Prostate gland (tissue), 2 donors: ENCODE results near the gene STUB1. TPM values are rescaled to one million over a fixed set of nuclear protein-coding genes. Genes with fewer than 3 reads are reported as not detected.

Experiments used
- DNase-seq: peaks from one replicate; pipeline ENCODE4 v3.0.0-alpha.2; 2019; ENCODE audit warnings: low spot score
- H3K27ac ChIP-seq, 2 donors: fragments of 200-600 bp; sonication (generic); 2 replicates each; pipeline ENCODE4 v1.5.1; 2017 to 2019
- H3K27me3 ChIP-seq: fragments of 200-600 bp; sonication (generic); replicated peaks from 2 replicates; pipeline ENCODE4 v1.5.1; 2019; ENCODE audit not compliant: insufficient read depth
- H3K36me3 ChIP-seq, 2 donors: fragments of 200-600 bp; sonication (generic); 1 replicate in 1 of 2; 2 replicates in 1 of 2; pipeline versions ENCODE4 v1.5.1 to v1.8.1; 2017 to 2019
- H3K4me1 ChIP-seq: fragments of 200-600 bp; sonication (generic); replicated peaks from 2 replicates; pipeline ENCODE4 v1.5.1; 2019
- H3K4me3 ChIP-seq, 2 donors: fragments of 200-600 bp; sonication (generic); 2 replicates each; pipeline ENCODE4 v1.5.1; 2017 to 2019
- H3K9me3 ChIP-seq: fragments of 200-600 bp; sonication (generic); 2 replicates; pipeline ENCODE4 v1.5.1; 2017
- CTCF ChIP-seq, 4 experiments: fragments of 200-600 bp in 2 of 4; fragments of 450-650 bp in 2 of 4; sonication (generic) in 2 of 4; IDR thresholded peaks; 1 replicate in 3 of 4; 2 replicates in 1 of 4; pipeline ENCODE4 v1.5.1; 2016 to 2019; ENCODE audit warnings: antibody characterized with exemption in 4 of 4, mild to moderate bottlenecking in 2 of 4, moderate library complexity in 2 of 4
- POLR2A ChIP-seq: fragments of 450-650 bp; IDR thresholded peaks from one replicate; pipeline ENCODE4 v1.6.1; 2016; ENCODE audit warnings: antibody characterized with exemption, mild to moderate bottlenecking
- POLR2AphosphoS5 ChIP-seq: sonication (generic); formaldehyde crosslinking; IDR thresholded peaks from one replicate; pipeline ENCODE4 v1.6.1; 2017; ENCODE audit warnings: antibody characterized with exemption
- WGBS: methylation state at CpG from one replicate; pipeline ENCODE4 v1.1.5; 2018; 5-methylcytosine and 5-hydroxymethylcytosine counted together
- intact Hi-C: fragments of 100-400 bp; cut with DNase I; formaldehyde crosslinking; loops from one replicate; pipeline ENCODE4 v1.14.2; 2022
- total RNA-seq, 2 donors: library from RNA; depleted of rRNA; stranded (reverse); fragments of >200 nt; gene quantifications; one replicate each; pipeline ENCODE4 v1.1.0, GENCODE V29; 2016

Gene STUB1
- total RNA-seq, 2 donors from 2014 or later, result 173 to 255 TPM

GRCh38 chr16:668519-669171 is 11.6 kb upstream of the STUB1 start:
- DNase-seq, result no peak
- 7% methylated on average over 30 of the region's 50 CpGs for WGBS
- TF ChIP-seq CTCF (IDR thresholded peaks at IDR 0.05) (no peak), POLR2A (no peak), POLR2AphosphoS5 (no peak)
- Histone ChIP-seq H3K27ac (peak overlapping the region; percentile 84 to 86), H3K27me3 (no peaks in the 10 kb centered on the region), H3K36me3 (peaks cover 17 to 37% of the 10 kb centered on the region in 2 donors), H3K4me1 (peaks cover 7% of the 10 kb centered on the region), H3K4me3 (peak overlapping the region; percentile 73 to 99), H3K9me3 (no peaks in the 10 kb centered on the region)
- intact Hi-C loops, result no loop called here

GRCh38 chr16:669666-670065 is 10.5 kb upstream of the STUB1 start:
- TF ChIP-seq CTCF (IDR thresholded peaks at IDR 0.05), result no peak
- no peak for TF ChIP-seq POLR2A
- no peak for TF ChIP-seq POLR2AphosphoS5
- H3K9me3 ChIP-seq, result no peaks in the 10 kb centered on the region
- H3K4me3 ChIP-seq, result no peak overlapping the region
- 92% methylated on average over 13 of the region's 13 CpGs for WGBS
- DNase-seq, result no peak
- peaks cover 17 to 37% of the 10 kb centered on the region in 2 donors for H3K36me3 ChIP-seq
- peaks cover 7% of the 10 kb centered on the region for H3K4me1 ChIP-seq
- no peak overlapping the region for H3K27ac ChIP-seq
- intact Hi-C loops, result no loop called here
- H3K27me3 ChIP-seq, result no peaks in the 10 kb centered on the region

GRCh38 chr16:670485-671352 is 9.5 kb upstream of the STUB1 start:
- no peak overlapping the region for H3K4me3 ChIP-seq
- no peak for DNase-seq
- intact Hi-C loops, result no loop called here
- TF ChIP-seq POLR2A (no peak), CTCF (IDR thresholded peaks at IDR 0.05) (no peak), POLR2AphosphoS5 (no peak)
- no peak overlapping the region for H3K27ac ChIP-seq
- no peaks in the 10 kb centered on the region for H3K9me3 ChIP-seq
- peaks cover 7% of the 10 kb centered on the region for H3K4me1 ChIP-seq
- no peaks in the 10 kb centered on the region for H3K27me3 ChIP-seq
- peaks cover 17 to 37% of the 10 kb centered on the region in 2 donors for H3K36me3 ChIP-seq
- 91% methylated on average over 50 of the region's 52 CpGs for WGBS

GRCh38 chr16:671353-672131 is 8.7 kb upstream of the STUB1 start:
- H3K9me3 ChIP-seq, result no peaks in the 10 kb centered on the region
- 81% methylated on average over 35 of the region's 40 CpGs for WGBS
- no peak overlapping the region for H3K4me3 ChIP-seq
- peaks cover 17 to 37% of the 10 kb centered on the region in 2 donors for H3K36me3 ChIP-seq
- no peak for DNase-seq
- H3K4me1 ChIP-seq, result peaks cover 7% of the 10 kb centered on the region
- intact Hi-C loops, result no loop called here
- H3K27ac ChIP-seq, result no peak overlapping the region
- H3K27me3 ChIP-seq, result no peaks in the 10 kb centered on the region
- TF ChIP-seq POLR2AphosphoS5 (no peak), CTCF (IDR thresholded peaks at IDR 0.05) (no peak), POLR2A (no peak)
